Kidney (tissue), 14 donors: ENCODE measurements around the gene TOB1. TPM values are rescaled to one million over a fixed set of nuclear protein-coding genes. Genes with fewer than 3 reads are reported as not detected.

ENCODE experiments used
- DNase-seq, 5 donors: peaks; one replicate each; pipeline ENCODE4 v3.0.0-alpha.2; 2013 to 2020
- FAIRE-seq: peaks from 2 replicates; lab custom pipeline; 2012; peaks lifted over from hg19 to GRCh38; lab: Jason Lieb, UNC
- H3K27ac ChIP-seq, 2 donors: one replicate each; pipeline ENCODE4 v1.7.0; 2013; ENCODE audit warnings: low read depth in 2 of 2, low read length in 2 of 2, inconsistent platforms in 1 of 2
- H3K27me3 ChIP-seq: one replicate; pipeline ENCODE4 v1.7.1; 2013; ENCODE audit warnings: low read length, inconsistent platforms; ENCODE audit not compliant: control insufficient read depth, insufficient read depth
- H3K36me3 ChIP-seq, 3 donors: one replicate each; pipeline versions ENCODE4 v1.7.0 to v1.7.1; 2013; ENCODE audit warnings: low read length in 3 of 3, control low read depth in 1 of 3, inconsistent platforms in 1 of 3; ENCODE audit not compliant: insufficient read depth in 3 of 3, control insufficient read depth in 2 of 3
- H3K4me1 ChIP-seq, 3 donors: one replicate each; pipeline versions ENCODE4 v1.7.0 to v1.7.1; 2013; ENCODE audit warnings: low read length in 3 of 3, inconsistent platforms in 1 of 3, low read depth in 1 of 3; ENCODE audit not compliant: control insufficient read depth in 2 of 3, insufficient read depth in 2 of 3
- H3K4me3 ChIP-seq, 3 donors: one replicate each; pipeline versions ENCODE4 v1.7.0 to v1.8.1; 2013; ENCODE audit warnings: low read length in 3 of 3, control low read depth in 1 of 3, inconsistent platforms in 1 of 3
- H3K9ac ChIP-seq, 3 donors: one replicate each; pipeline versions ENCODE4 v1.7.0 to v1.7.1; 2013; ENCODE audit warnings: low read length in 3 of 3, control low read depth in 1 of 3, inconsistent platforms in 1 of 3
- H3K9me3 ChIP-seq, 3 donors: one replicate each; pipeline versions ENCODE4 v1.7.0 to v1.7.1; 2013; ENCODE audit warnings: low read length in 3 of 3, control low read depth in 1 of 3, inconsistent platforms in 1 of 3; ENCODE audit not compliant: control insufficient read depth in 2 of 3, insufficient read depth in 1 of 3
- intact Hi-C: fragments of 100-400 bp; cut with DNase I; formaldehyde crosslinking; loops from one replicate; pipeline ENCODE4 v1.11.1; 2022
- polyA plus RNA-seq: library from polyadenylated mRNA; stranded (reverse); fragments of 350-450 nt; fragmentation: Illumina TruSeq; extraction: RNeasy Lipid Tissue Mini Kit (QIAGEN cat#74804); gene quantifications from one replicate; pipeline ENCODE4 v1.2.3, GENCODE V29; 2014; ENCODE audit warnings: low read depth, low replicate concordance; ENCODE audit not compliant: insufficient read depth
- total RNA-seq: library from RNA; stranded (reverse); fragmentation: NEBNext Ultra II Directional; extraction: Animal tissue kit (Norgen Biotek cat#: 25700); gene quantifications from one replicate; pipeline ENCODE4 v1.2.1, GENCODE V29; 2021
- TF ChIP-seq, protein P1 (sequence below): IDR thresholded peaks from 3 replicates; pipeline ENCODE4 v1.5.1; 2012; ENCODE audit warnings: mild to moderate bottlenecking, moderate library complexity, borderline replicate concordance; ENCODE audit not compliant: insufficient read depth; ENCODE audit errors: extremely low read depth
- donor health status: control.
- donor health status: control.
- donor health status: control.
- donor health status: control.
- donor health status: control.
- donor health status: DM: yes; HTN: yes; CAD: no.
- donor health status: Normal renal cell carcinoma (clear cell type).

The TOB1 gene
- total and polyA plus RNA-seq, 2 donors from 2014 or later = 52.5 to 141 TPM

- FAIRE-seq (no peak), DNase-seq (peak in 3 of 5 donors; percentile 42 to 91 (median 66))
- peak overlapping the region in 1 of 3 donors; percentile 27 for H3K4me3 ChIP-seq
Observed at GRCh38 chr17:50908860-50909764, 43.0 kb upstream of the TOB1 start.

GRCh38 chr17:50908140-50908859, 42.1 kb upstream of the TOB1 start:
- H3K4me1 ChIP-seq = peaks cover 3 to 46% (median 40%) of the 10 kb centered on the region in 3 donors
- H3K27ac ChIP-seq = peak overlapping the region; percentile 85 to 94
- TF ChIP-seq, protein P1, sequence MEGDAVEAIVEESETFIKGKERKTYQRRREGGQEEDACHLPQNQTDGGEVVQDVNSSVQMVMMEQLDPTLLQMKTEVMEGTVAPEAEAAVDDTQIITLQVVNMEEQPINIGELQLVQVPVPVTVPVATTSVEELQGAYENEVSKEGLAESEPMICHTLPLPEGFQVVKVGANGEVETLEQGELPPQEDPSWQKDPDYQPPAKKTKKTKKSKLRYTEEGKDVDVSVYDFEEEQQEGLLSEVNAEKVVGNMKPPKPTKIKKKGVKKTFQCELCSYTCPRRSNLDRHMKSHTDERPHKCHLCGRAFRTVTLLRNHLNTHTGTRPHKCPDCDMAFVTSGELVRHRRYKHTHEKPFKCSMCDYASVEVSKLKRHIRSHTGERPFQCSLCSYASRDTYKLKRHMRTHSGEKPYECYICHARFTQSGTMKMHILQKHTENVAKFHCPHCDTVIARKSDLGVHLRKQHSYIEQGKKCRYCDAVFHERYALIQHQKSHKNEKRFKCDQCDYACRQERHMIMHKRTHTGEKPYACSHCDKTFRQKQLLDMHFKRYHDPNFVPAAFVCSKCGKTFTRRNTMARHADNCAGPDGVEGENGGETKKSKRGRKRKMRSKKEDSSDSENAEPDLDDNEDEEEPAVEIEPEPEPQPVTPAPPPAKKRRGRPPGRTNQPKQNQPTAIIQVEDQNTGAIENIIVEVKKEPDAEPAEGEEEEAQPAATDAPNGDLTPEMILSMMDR = no peak
- peak overlapping the region in 1 of 3 donors; percentile 68 for H3K9ac ChIP-seq
- no peaks in the 10 kb centered on the region for H3K9me3 ChIP-seq
- DNase-seq = no peak
- no peak for FAIRE-seq
- H3K36me3 ChIP-seq = no peaks in the 10 kb centered on the region
- intact Hi-C loops = no loop called here
- no peak overlapping the region for H3K4me3 ChIP-seq
- H3K27me3 ChIP-seq = no peaks in the 10 kb centered on the region

More at GRCh38 chr17:50908860-50909764, 43.0 kb upstream of the TOB1 start:
- Histone ChIP-seq H3K27ac (peak overlapping the region; percentile 85 to 94), H3K4me1 (peaks cover 0 to 38% (median 34%) of the 10 kb centered on the region in 3 donors), H3K9ac (peak overlapping the region in 1 of 3 donors; percentile 68), H3K27me3 (no peaks in the 10 kb centered on the region), H3K9me3 (no peaks in the 10 kb centered on the region), H3K36me3 (no peaks in the 10 kb centered on the region)
- TF ChIP-seq, protein P1 = no peak
- intact Hi-C loops = no loop called here

- no peak overlapping the region for H3K9ac ChIP-seq
- FAIRE-seq (no peak), DNase-seq (peak in 1 of 5 donors; percentile 12)
- no peaks in the 10 kb centered on the region for H3K36me3 ChIP-seq
- TF ChIP-seq, protein P1 = no peak
- intact Hi-C loops = no loop called here
- no peaks in the 10 kb centered on the region for H3K9me3 ChIP-seq
- no peaks in the 10 kb centered on the region for H3K27me3 ChIP-seq
- H3K4me3 ChIP-seq = no peak overlapping the region
- peak overlapping the region; percentile 51 to 94 for H3K27ac ChIP-seq
- H3K4me1 ChIP-seq = peaks cover 8 to 52% (median 43%) of the 10 kb centered on the region in 3 donors
Observed at GRCh38 chr17:50906443-50906842, 40.3 kb upstream of the TOB1 start.
